ENCODE measurements around the gene RBMS3.

Gene RBMS3

DNA sequence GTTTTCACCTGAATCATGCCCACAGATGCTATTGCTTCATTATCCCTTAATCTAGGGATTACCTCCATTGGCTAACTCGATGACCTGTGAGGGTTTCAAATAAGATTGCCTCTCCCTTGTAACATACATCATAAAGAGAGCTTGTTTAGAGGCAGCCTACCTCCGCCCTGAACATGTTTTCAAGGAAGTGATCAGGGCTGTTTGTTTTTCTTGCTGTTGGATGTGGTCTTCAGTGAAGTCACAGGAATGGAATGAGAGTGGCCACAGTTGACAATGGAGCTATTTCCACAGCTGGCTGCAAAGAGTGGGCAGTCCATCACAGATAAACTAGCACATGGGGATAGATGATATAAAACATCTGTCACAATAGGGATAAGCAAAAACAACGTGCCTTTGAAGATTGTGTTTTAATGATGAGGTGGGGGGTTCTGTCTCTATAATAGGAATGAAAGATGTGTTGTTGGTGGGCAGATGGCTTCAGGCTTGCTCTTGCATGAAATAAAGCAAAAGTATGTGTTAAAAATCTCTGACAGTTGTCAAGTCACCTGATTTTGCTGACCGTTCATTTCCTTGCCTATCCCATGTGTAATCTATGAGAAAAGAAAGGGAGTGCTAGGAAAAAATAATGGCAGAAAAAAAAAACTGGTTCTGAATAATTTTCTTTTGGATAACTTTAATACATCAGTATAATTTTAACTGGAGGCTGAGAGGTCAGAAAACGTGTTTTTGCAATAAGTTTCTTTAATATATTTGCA lies 642.3 kb downstream of the RBMS3 start:
- DNase-seq, result no peak

DNA sequence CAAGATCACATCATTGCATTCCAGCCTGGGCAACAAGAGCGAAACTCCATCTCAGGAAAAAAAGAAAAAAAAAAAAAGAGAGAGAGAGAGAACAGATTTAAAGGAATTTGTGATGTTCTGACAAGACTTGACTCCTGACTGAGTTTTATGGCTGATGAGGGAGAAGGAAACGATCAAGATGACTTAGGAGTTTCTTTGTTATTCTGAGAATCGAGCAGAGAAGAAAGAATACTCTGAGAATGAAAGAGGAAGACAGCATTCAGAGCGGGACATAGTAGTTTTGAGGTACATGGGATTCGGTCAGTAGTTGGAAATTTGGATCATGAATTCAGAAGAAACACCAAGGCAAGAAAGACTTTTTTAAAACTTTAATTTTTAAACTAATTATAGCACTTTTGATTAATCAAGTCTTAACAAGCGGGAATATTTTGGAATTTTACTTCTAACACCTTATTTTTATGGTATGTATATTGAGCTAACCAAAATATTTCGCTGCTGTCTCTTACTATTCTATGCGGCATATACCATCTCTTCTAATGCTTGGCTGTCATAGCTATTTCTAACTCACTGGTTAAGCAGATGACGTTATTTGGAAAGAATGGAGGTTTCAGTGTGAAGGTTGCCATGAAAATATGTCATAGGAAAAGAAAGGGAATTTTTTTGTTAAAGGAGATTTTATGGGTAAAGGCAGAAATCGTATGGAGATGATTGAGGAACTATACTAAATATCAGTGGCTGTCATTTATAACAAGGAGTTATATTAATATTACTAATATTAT lies 644.1 kb downstream of the RBMS3 start:
- DNase-seq, result no peak

GRCh38 chr3:29926378-29926777 lies 645.5 kb downstream of the RBMS3 start:
- DNase-seq, result no peak

DNA sequence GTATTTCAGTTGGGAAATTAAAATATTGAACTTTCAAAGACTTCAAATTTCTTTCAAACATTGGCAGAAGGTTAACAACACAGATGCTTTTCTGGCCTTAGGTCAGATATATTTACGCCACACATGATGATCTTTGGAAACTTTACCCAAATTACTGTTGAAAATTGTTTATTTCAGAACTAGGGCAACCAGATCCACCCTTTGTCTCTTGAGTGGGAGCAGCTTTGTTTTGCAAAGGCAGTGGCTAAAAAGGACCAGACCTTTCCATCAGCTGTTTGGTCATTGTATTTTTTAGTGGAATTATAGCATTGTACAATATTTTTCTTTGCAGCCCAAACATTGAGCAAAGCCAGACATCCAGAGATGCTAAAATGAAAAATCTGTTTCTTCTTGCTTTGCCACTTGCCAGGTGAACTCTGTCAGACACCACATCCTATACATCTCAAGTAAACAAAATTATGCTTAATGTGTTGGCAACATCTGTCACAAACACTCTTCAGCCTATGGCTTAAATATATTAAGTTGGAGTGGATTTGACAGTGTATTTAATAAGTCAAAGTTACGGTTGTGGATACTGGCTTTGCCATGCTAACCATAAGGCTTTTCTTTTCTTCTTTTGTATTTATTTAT lies 651.9 kb downstream of the RBMS3 start:
- DNase-seq, result no peak

DNA sequence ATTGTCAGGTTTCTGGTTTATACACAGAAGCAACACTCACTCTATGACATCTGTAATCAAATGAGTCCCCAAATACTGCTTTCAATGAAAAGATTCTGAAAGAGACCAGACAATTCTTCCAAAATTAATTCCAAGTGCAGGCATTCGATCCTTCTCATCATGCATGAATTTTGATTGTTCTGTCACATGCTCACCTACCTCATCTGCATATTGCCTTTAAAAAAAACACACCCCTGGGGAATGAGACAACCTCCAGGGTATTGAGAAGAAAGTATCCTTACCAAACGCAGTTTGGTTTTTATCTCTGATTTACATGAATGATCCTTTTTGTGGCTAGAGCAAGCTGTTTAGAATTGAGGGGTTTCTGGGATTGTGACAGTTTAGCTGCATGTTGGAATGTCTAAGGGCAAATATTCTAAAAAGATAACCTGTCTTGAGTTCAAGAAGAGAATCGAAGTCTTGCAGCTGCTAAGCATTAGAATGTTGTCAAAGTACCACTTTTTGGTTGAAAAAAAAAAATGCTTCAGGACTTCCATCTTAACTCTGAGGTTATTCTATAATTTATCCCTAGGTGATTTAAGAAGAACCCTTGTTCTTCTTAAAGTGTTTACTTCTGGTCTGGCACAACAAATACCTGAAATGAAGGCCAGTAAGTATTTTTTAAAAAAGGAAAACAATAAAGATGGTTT lies 653.1 kb downstream of the RBMS3 start:
- no peak for DNase-seq

GRCh38 chr3:29934751-29935150 lies 653.9 kb downstream of the RBMS3 start:
- DNase-seq, result no peak

- DNase-seq, result no peak
These were observed 655.2 kb downstream of the RBMS3 start for GRCh38 chr3:29936054-29936453.

- DNase-seq, result no peak
These were observed 655.9 kb downstream of the RBMS3 start for GRCh38 chr3:29936766-29937165.

DNA sequence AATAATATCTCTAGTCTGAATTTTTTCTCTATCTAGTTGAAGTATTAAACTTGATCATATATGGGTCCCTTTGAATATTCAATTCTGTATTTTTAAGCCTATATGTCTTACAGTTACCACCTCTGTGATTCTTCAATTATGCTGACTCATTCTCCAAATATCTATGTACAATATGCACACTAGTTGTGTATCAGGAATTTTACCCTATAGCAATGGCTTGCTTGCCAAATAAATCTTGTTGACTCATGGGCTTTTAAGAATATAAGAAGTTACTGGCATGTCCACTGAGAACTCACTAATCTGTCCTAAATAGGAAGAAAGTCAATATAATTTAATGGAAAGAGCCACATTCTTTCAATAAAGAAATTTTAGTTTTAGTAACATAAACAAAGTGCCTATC lies 656.3 kb downstream of the RBMS3 start:
- no peak for DNase-seq

- no peak for DNase-seq
These were observed 660.0 kb downstream of the RBMS3 start for GRCh38 chr3:29940759-29941323.

- DNase-seq, result no peak
These were observed 661.4 kb downstream of the RBMS3 start for GRCh38 chr3:29942297-29942696.

- no peak for DNase-seq
These were observed 668.3 kb downstream of the RBMS3 start for GRCh38 chr3:29949131-29949530.

DNA sequence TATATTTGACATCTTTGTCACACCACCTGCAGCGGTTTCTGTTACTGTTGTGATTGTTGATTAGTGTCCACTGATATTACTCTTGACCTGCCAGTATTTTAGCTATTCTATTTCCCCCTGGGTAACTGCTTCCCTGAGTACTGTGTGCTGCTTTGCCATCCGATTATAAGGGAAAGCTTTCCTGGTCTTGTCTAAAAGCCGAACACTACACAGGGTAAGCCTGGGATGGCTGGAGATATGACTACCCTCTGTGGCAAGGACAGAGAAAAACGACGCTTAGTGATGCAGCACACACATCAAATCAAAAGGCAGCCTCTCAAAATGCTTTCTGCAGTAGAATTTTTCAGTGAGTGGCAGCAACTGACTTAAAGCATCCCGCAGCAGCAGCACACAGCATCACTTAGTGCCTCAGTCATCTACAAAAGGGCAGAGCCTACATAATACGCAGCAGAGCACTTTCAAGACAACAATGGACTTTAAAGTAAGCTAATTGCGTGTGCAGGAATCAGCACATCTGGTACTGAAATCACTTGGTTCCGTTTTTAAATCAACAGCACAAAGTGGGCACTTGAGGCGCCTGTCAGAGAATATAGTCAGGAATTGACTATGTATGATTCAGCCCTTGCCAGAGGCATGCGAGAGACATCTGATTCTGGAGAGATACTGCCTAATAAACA lies 669.2 kb downstream of the RBMS3 start:
- no peak for DNase-seq

DNA sequence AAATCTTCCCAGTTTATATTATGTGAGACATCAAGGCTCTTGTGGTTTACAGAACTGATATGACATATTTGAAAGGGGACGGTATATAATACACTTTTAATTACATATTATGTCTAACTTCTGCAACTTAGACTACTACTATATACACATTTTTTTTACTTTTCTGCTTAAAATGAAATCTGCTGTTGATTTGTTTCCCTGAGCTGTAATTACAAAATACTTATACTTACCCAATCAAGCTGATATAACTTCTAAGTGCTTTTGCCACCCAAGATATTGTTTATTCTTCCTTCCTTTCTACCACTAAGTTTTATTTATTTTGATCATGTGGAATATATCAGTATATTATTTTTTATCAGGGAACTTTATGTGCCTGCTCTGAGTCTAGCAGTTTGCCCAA lies 671.6 kb downstream of the RBMS3 start:
- no peak for DNase-seq

- DNase-seq, result no peak
These were observed 674.5 kb downstream of the RBMS3 start for GRCh38 chr3:29955413-29955812.

- DNase-seq, result no peak
These were observed 677.9 kb downstream of the RBMS3 start for GRCh38 chr3:29958816-29959215.

DNA sequence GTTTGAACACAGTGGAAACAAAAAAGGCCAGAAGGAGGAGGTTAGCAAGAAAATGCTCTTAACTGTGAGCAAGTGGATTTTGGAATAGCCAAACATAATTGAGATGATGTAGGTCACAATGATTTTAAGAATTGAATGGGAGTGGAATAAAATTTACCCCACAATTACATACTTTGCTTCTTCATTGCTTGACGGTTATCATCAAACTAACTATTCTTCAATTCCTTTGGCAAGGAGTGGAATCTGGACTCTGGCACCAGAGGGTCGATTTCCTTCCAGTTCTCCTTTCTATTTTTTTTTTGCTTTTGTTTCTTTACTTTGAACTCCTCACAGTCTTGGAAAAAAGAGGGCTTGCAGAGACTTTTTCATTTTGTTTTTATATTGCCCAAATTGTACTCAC lies 691.0 kb downstream of the RBMS3 start:
- no peak for DNase-seq

DNA sequence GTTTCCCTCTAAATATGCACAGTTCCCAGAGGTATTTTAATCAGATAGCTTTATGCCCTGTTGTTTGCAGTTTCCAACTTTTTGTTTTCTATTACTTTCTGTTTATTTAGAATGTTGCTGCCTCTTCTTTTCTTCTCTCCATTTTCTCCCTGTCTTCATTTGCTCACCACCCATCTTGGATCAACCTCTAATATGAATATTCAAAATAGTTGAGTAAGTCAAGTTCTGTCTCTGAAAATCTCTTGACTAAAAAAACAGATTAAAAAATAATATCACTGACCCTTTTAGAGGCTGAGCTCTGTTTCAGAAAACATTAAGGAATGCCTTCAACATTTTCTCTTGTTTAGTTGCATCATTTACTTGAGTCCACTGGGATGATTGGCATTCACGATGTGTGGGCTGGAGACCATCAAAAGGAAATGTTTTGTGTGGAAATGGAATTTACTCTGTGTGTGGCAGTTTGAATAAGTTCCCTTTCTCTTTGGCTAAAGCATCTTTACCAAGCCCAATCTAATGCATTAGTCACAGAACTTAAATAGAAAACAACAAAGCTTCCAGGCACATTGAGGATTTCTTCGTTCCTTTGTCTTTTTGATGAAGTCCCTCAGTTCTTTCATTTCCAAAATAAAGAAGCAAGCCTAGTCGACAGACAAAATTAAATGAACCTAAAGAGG lies 691.6 kb downstream of the RBMS3 start:
- DNase-seq, result no peak

DNA sequence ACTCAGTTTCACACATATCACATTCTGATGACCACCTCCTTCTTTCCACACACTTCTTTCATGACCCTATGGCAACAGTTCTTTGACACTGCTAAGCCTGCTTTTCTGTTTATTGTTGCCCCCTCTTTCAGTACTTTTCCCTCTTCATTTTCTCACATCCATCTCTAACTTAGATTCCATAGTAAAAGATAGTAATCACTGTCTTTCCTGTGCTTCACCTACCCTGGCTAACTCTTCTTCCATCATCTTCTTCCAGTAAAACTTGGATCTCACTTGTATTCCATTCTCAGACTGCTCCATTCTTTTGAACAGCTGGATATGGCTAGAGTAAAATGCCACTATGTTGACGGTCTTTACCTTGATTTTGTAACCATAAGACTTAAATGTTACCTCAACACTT lies 692.9 kb downstream of the RBMS3 start:
- DNase-seq, result no peak

DNA sequence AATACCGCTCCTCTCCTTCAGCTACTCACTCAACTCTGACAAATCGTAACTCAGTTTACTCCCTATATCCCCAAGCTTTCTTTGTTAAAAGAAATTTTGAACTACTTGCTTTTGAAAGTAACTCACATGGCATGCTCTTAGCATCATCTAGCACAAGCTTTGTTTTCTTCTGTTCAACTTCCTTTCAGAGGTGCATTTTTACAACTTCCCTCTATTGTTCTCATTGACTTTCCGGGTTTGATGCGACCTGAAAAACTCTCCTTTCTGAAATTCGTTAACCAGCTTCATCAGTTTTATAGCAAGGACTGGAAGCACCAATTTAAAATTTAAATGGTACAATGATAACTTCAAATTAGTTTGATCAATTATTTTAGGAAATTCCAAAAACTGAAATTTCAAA lies 696.0 kb downstream of the RBMS3 start:
- no peak for DNase-seq

GRCh38 chr3:29977360-29977759 lies 696.5 kb downstream of the RBMS3 start:
- no peak for DNase-seq

DNA sequence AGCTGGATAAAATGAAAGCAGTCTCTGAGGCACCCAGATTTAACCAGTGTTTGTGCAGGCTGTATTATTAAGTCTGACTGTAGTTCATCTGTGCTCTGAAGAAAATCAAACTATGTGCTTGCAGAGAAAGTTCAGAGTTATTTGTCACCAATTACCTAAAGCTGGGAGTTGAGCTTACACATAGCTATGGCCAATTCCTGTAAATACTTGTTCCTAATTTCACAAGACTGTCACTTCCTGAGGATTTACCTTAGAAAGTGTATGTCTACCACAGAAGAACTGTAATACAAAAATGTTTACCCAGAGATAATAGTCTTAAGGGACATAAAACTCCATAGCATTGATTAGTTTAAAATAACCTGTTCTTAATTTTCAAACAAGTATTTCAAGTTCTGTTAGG lies 697.2 kb downstream of the RBMS3 start:
- no peak for DNase-seq
